Adrenal gland (tissue), 12 donors: ENCODE results near the gene DAP3. TPM values are rescaled to one million over a fixed set of nuclear protein-coding genes. Genes with fewer than 3 reads are reported as not detected.
"Not testable (repeated sequence)": the region's sequence is repeated elsewhere in the genome, so short reads cannot be mapped to it uniquely, and the experiment has no call there.

Source experiments
- DNase-seq, 7 donors: peaks; one replicate each; pipeline ENCODE4 v3.0.0-alpha.2; 2019 to 2020
- H3K27ac ChIP-seq, 5 donors: fragments of 200-600 bp; sonication (generic) in 4 of 5; 1 replicate in 3 of 5; 2 replicates in 2 of 5; pipeline versions ENCODE4 v1.5.1 to v1.8.0; 2016 to 2020; ENCODE audit warnings: mild to moderate bottlenecking in 1 of 5
- H3K27me3 ChIP-seq: fragments of 200-600 bp; 2 replicates; pipeline ENCODE4 v1.8.0; 2021
- H3K36me3 ChIP-seq, 2 donors: fragments of 200-600 bp; replicated peaks in 1 of 2; 1 replicate in 1 of 2; 2 replicates in 1 of 2; pipeline versions ENCODE4 v1.5.1 to v1.8.0; 2018 to 2022
- H3K4me1 ChIP-seq, 2 donors: fragments of 200-600 bp; replicated peaks in 1 of 2; 1 replicate in 1 of 2; 2 replicates in 1 of 2; pipeline versions ENCODE4 v1.5.1 to v1.8.0; 2018 to 2021
- H3K4me3 ChIP-seq, 4 donors: fragments of 200-600 bp; sonication (generic) in 3 of 4; one replicate each; pipeline ENCODE4 v1.5.1; 2016 to 2018
- H3K9me3 ChIP-seq, 3 donors: fragments of 200-600 bp; sonication (generic) in 1 of 3; replicated peaks in 1 of 3; 1 replicate in 2 of 3; 2 replicates in 1 of 3; pipeline versions ENCODE4 v1.5.1 to v1.8.0; 2016 to 2021
- POLR2A ChIP-seq, 2 donors: fragments of 450-650 bp; IDR thresholded peaks; one replicate each; pipeline ENCODE4 v1.6.1; 2017; ENCODE audit warnings: antibody characterized with exemption in 2 of 2, mild to moderate bottlenecking in 2 of 2, moderate library complexity in 1 of 2
- WGBS, 4 donors: extraction: QIAGEN DNeasy Blood & Tissue Kit in 2 of 4; methylation state at CpG; one replicate each; pipeline versions ENCODE4 v1.1.5 to v1.1.7; 2013 to 2017; 5-methylcytosine and 5-hydroxymethylcytosine counted together
- intact Hi-C, 2 donors: fragments of 100-400 bp; cut with DNase I; formaldehyde crosslinking; loops; one replicate each; pipeline versions ENCODE4 v1.14.1 to v1.15.0; 2022 to 2023
- polyA plus RNA-seq, 3 donors: library from polyadenylated mRNA; stranded (reverse); fragments of 200-250 nt in 2 of 3; fragments of 350-450 nt in 1 of 3; fragmentation: Illumina TruSeq in 1 of 3; extraction: RNeasy Lipid Tissue Mini Kit (QIAGEN cat#74804) in 1 of 3; gene quantifications; one replicate each; pipeline ENCODE4 v1.2.3, GENCODE V29; 2013 to 2014
- total RNA-seq, 9 donors: library from RNA; depleted of rRNA in 4 of 9; stranded (reverse); fragments of >200 nt in 4 of 9; fragments of 120-200 nt in 1 of 9; fragmentation: NEBNext Ultra II Directional in 1 of 9; extraction: Animal tissue kit (Norgen Biotek cat#: 25700) in 1 of 9; gene quantifications; one replicate each; pipeline versions ENCODE4 v1.1.0 to v1.2.4, GENCODE V29; 2013 to 2023
- TF ChIP-seq, protein P1 (sequence below), 6 experiments: fragments of 450-650 bp in 4 of 6; fragments of 200-600 bp in 2 of 6; sonication (generic) in 1 of 6; IDR thresholded peaks; 1 replicate in 5 of 6; 2 replicates in 1 of 6; pipeline versions ENCODE4 v1.5.1 to v1.8.0; 2016 to 2021; ENCODE audit warnings: antibody characterized with exemption in 6 of 6, mild to moderate bottlenecking in 2 of 6, moderate library complexity in 1 of 6
- donor health status: healthy with polysubstance abuse.
- donor health status: Bipolar disorder and iron deficiency.
- donor health status: DM: yes; HTN: yes; CAD: no.
- donor health status: DM: no; HTN: no; CAD: no.
- donor health status: DM: no; HTN: no; CAD: no.
- donor health status: DM: yes; HTN: yes; CAD: no.

Gene DAP3
- total and polyA plus RNA-seq, 12 donors, result 85.4 to 186 (median 115) TPM

GRCh38 chr1:155713075-155713474, 24.2 kb downstream of the DAP3 start:
- Histone ChIP-seq H3K9me3 (no peaks in the 10 kb centered on the region), H3K27me3 (no peaks in the 10 kb centered on the region), H3K36me3 (no peaks in the 10 kb centered on the region), H3K27ac (no peak overlapping the region), H3K4me3 (no peak overlapping the region), H3K4me1 (peaks cover 0 to 7% of the 10 kb centered on the region in 2 donors)
- no peak for DNase-seq
- intact Hi-C loops, result no loop called here
- TF ChIP-seq, protein P1, sequence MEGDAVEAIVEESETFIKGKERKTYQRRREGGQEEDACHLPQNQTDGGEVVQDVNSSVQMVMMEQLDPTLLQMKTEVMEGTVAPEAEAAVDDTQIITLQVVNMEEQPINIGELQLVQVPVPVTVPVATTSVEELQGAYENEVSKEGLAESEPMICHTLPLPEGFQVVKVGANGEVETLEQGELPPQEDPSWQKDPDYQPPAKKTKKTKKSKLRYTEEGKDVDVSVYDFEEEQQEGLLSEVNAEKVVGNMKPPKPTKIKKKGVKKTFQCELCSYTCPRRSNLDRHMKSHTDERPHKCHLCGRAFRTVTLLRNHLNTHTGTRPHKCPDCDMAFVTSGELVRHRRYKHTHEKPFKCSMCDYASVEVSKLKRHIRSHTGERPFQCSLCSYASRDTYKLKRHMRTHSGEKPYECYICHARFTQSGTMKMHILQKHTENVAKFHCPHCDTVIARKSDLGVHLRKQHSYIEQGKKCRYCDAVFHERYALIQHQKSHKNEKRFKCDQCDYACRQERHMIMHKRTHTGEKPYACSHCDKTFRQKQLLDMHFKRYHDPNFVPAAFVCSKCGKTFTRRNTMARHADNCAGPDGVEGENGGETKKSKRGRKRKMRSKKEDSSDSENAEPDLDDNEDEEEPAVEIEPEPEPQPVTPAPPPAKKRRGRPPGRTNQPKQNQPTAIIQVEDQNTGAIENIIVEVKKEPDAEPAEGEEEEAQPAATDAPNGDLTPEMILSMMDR (IDR thresholded peaks at IDR 0.05), result no peak
- no peak for TF ChIP-seq POLR2A (IDR thresholded peaks at IDR 0.05)
- WGBS, 4 donors, result 55 to 62% (median 60%) methylated on average over 2 of the region's 2 CpGs

GRCh38 chr1:155715056-155715455, 26.2 kb downstream of the DAP3 start:
- DNase-seq, H3K4me1 ChIP-seq, H3K4me3 ChIP-seq, H3K27me3 ChIP-seq, H3K27ac ChIP-seq, H3K9me3 ChIP-seq, intact Hi-C loops, H3K36me3 ChIP-seq: not testable (repeated sequence)
- WGBS, 4 donors, result 94 to 100% (median 97%) methylated on average over 3 of the region's 3 CpGs

DNA sequence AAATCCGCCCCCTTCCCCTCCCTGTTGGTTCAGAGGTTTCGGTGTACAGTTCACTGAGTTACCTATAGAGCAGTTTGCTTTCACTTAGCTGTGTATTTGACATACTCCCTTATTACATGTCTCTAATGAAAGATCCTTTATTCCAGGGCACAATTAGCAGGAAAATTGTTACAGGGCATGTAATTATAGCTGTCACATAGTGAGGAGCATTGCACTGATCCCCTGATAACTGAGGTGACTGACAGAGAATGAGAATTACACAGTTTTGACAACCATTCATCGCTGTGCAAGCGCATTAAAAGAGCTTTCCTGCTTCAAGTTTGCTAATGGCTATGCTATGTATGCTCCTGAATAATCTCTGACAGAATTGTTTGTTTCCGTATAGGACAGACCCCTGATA, 26.9 kb downstream of the DAP3 start:
- Histone ChIP-seq H3K27ac (no peak overlapping the region), H3K9me3 (no peaks in the 10 kb centered on the region), H3K36me3 (no peaks in the 10 kb centered on the region), H3K27me3 (no peaks in the 10 kb centered on the region), H3K4me3 (no peak overlapping the region), H3K4me1 (peaks cover 0 to 7% of the 10 kb centered on the region in 2 donors)
- intact Hi-C loops, result no loop called here
- TF ChIP-seq, protein P1 (IDR thresholded peaks at IDR 0.05), result no peak
- TF ChIP-seq POLR2A (IDR thresholded peaks at IDR 0.05), result no peak
- DNase-seq, result no peak
- WGBS, 4 donors, result 93 to 99% (median 96%) methylated on average over 5 of the region's 5 CpGs

GRCh38 chr1:155717041-155717440, 28.1 kb downstream of the DAP3 start:
- H3K9me3 ChIP-seq, result no peaks in the 10 kb centered on the region
- H3K36me3 ChIP-seq, result no peaks in the 10 kb centered on the region
- H3K27ac ChIP-seq, result no peak overlapping the region
- intact Hi-C loops, result no loop called here
- WGBS, 4 donors, result 93 to 96% (median 95%) methylated on average over 7 of the region's 7 CpGs
- no peak for DNase-seq
- H3K4me1 ChIP-seq, result peaks cover 0 to 7% of the 10 kb centered on the region in 2 donors
- no peaks in the 10 kb centered on the region for H3K27me3 ChIP-seq
- TF ChIP-seq, protein P1 (IDR thresholded peaks at IDR 0.05), result no peak
- TF ChIP-seq POLR2A (IDR thresholded peaks at IDR 0.05), result no peak
- H3K4me3 ChIP-seq, result no peak overlapping the region

GRCh38 chr1:155718524-155719115, 29.7 kb downstream of the DAP3 start:
- H3K4me3 ChIP-seq, H3K27me3 ChIP-seq, H3K36me3 ChIP-seq, DNase-seq, H3K9me3 ChIP-seq, H3K27ac ChIP-seq, intact Hi-C loops, H3K4me1 ChIP-seq: not testable (repeated sequence)
- 85 to 95% (median 90%) methylated on average over 6 of the region's 6 CpGs for WGBS, 4 donors
